HuH-7.5 (cell line): ENCODE measurements around the gene DRC7.
"Not testable (repeated sequence)": the region's sequence is repeated elsewhere in the genome, so short reads cannot be mapped to it uniquely, and the experiment has no call there.

Experiments
- DNase-seq: peaks from one replicate; pipeline ENCODE4 v3.0.0; 2011; ENCODE audit warnings: low spot score

The DRC7 gene

GRCh38 chr16:57735755-57736418, 41.3 kb downstream of the DRC7 start, which contains the start of gene KATNB1:
KATNB1 (plus strand) TSS chr16:57735770; CDS start chr16:57737244, 1,474 bp downstream.
- peak; percentile 5 for DNase-seq

- DNase-seq: peak; percentile 72
These were observed 42.1 kb downstream of the DRC7 start for GRCh38 chr16:57736419-57737351.

- DNase-seq: no peak
These were observed 44.2 kb downstream of the DRC7 start for GRCh38 chr16:57738844-57739243.

DNA sequence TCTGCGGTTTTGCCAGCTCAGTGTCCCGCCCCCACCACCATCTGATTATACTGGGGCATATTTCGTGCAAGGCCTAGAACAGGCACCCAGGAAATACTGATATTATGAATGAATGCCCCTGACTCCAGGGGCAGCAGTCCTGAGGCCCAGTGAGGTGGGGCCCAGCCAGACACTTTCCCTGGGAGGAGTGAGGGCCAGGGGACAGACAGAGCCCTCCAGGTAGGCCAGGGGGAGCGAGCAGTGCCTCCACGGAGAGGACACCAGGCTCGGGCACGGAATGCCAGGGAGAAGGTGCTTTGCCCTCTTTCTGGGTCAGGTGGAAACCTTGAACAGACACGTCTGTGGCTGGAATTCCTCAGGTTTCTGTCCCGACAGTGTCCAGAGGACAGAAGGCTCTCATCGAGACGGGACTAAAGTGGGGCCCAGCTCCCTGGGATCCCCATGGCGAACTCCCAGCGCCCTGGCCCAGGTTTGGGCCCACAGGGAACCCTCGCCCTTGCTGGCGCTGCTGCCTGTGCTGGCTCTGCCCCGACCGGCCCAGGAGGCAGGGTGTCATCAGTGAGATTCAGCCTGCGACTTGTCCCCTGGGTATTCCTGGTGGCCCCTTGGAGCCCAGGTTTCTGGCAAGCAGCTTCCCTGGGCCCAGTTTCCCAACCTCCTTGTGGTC, 45.3 kb downstream of the DRC7 start:
- no peak for DNase-seq

DNA sequence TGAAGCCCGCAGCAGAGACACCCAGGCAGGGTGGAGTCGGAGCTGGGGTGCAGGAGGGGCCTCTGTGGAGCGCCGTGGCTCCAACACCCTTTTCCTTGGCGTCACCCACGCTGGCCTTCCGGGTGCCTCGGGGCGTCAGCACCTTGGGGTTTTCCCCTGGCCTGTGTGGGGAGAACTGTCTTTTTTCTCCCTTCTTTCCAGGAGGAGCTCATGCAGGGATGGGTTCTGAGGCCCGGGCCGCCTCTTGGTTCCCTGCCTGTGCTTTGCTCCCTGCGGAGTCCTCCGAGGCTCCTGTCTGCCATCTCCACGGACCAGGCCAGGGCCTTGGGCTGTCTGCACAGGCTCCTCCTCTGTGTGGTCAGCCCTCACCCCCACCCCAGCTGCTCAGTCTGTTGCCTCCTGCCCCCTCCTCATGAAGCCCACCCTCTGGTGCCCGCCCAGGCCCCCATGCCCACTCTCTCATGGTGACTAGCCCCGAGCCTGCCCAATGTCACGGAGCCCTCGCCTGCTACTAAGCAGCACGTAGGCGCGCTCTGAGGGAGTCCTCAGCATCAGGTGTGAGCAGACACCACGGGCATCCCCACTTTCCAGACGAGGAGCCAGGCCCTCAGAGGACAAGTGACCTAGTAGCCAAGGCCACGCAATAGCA, 45.9 kb downstream of the DRC7 start:
- DNase-seq: no peak

DNA sequence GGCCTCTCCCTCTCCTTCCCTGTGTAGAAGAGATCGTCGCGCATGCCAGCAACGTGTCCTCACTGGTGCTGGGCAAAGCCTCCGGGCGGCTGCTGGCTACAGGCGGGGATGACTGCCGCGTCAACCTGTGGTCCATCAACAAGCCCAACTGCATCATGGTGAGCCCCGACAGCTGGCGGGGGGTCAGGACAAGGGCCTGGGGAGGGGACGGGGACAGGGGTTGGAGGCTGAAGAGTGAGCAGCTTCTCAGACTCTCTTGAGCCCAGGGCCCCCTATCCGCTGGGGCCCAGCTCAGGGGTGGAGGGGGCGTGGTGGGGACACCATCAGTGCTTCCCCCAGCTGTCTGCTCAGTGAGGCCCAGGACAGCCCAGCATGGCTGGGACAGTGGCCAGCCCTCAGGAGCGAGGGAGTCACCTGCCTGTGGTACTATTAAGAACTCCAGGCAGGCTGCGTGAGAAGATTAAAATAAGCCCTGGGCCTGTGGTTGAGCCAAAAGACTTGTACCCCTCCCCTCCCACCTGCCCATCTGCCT, 47.1 kb downstream of the DRC7 start:
- DNase-seq: no peak

DNA sequence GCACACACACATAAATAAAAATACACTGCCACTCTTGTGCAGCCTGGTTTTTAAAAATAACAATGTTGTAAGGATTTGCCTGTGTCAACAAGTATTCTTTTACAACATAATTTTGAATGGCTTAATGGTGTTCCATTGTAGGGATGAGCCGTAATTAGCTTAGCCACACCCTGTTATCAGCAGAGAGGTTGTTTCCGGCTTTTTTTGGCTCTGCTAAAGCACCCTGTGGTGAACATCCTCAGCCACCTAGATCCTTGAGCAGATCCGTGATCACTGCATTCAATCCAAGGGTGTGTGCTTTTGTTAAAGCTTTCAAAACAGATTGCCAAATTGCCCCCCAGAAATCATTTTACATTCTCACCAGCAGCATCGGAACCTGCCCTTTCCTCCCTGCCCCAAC, 47.9 kb downstream of the DRC7 start:
- no peak for DNase-seq

DNA sequence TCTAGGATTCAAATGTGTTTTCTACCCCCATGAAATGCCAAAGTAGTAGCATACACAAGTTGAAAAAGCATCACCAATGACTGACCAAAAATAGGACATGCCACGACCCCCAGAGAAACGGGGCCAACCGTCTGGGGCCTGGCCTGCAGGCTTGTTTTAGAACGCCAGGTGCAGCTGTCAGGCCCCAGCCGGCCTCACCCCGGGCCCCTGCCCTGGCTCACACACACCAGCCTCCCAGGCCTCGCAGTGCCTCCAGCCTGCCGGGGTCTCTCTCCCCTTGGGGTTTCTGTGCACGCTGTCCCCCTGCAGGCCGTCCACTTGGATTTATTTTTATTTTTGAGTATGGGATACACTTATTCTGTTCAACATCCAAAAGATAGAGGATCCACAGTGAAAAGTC, 48.9 kb downstream of the DRC7 start:
- no peak for DNase-seq

DNA sequence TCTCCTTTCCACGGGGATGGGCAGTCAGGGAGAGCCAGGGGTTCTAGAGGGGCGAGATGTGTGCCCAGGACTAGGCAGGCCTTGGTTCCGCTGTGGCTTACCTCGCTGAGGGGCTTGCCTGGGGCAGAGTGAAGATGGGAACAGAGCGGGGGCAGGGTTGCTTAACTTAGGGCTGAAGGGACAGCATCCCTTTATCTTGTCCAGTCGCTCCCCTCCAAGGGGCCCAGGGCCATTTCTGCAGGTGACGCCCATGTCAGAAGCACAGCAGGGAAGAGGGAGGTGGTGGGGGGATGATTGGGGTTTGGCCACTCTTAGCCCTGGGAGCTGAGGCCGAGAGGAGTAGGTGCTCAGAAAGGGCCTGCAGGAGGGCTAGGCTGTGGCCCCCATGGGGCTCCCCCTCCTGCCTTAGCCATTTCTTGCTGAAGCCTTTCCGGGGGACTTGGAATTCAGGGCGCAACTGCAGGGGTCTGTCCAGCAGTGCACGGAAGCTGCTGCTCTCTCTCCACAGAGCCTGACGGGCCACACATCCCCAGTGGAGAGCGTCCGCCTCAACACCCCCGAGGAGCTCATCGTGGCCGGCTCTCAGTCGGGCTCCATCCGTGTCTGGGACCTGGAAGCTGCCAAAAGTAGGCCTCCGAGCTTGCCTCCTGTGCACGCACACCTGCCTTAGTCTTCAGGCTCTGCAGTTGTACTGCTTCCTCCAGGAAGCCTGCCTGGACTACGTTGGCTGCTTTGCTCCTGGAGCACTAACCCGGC, 49.5 kb downstream of the DRC7 start:
- DNase-seq: no peak

GRCh38 chr16:57744642-57744903, 50.0 kb downstream of the DRC7 start:
- DNase-seq: no peak

GRCh38 chr16:57745768-57746167, 51.2 kb downstream of the DRC7 start:
- no peak for DNase-seq

DNA sequence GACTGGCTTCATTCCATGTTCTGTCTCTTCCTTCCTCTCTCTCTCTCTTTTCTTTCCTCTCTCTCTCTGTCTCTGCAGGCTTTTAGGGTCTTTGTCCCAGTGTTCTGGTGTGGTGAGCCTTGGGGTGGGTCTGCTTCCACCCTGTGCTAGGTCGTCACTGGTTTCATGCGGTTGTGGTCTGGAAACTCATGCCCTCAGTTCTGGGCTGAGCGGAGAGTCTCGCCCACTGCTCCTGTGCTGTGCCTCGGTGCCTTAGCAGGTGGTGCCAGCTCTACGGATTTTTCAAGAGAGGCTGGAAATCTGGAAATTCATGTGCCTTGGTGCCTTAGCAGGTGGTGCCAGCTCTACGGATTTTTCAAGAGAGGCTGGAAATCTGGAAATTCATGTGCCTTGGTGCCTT, 51.7 kb downstream of the DRC7 start:
- not testable (repeated sequence) for DNase-seq

- DNase-seq: no peak
These were observed 52.5 kb downstream of the DRC7 start for GRCh38 chr16:57747091-57747490.

DNA sequence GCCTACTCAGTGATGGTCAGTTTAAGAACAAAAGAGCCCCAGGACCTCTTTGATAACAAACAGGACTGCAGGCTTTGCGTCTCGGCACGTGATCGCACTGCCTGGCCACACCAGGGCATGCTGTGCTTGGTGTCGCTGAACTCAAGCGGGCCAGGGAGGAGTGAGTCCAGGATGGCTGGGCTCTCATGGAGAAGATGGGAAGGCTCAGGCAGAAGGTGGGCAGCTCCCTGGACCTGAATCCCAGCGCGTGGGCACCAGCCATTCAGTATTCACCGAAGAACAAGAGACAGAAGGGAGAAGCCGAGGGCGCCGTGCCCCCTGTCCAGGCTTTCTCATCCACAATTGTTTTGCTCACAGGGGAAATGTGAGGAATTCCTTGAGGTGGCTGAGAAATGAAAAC, 52.9 kb downstream of the DRC7 start:
- no peak for DNase-seq

DNA sequence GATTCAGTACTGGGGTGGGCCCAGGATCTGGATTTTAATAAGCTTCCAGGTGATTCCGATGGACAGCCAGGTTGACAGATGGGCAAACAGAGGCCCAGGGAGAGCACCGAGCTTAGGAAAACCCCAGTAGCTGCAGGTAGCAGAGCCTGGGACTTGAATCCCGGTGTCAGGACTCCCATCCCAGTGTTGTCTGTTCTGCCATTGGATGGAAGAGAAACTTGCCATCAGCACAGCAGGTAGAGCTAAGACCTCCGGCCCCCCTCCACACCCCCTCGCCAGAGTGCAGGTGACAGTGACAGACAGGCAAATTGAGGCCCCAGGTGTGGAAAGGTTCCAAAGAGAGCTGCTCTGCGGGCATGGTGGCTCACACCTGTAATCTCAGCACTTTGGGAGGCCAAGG, 53.4 kb downstream of the DRC7 start:
- DNase-seq: no peak

DNA sequence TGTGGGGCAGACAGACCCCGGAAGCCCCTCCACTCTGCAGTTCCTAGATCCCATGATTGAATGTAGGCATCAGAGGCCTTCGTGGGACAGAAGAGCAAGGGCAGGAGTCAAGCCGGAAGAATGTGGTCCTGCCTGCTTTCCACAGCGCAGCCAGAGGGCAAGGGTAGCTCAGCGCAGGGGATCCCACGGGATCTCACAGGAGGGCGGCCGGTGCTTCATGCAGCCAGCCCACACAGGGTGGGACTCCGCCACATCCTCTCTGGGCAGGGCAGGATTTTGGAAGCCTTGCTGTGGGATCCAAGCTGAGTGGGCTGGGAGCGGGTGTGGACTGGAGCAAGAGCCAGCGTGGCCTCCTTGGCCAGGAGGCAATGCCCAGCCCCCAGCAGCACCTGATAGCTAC, 54.0 kb downstream of the DRC7 start:
- DNase-seq: no peak

- no peak for DNase-seq
These were observed 54.6 kb downstream of the DRC7 start for GRCh38 chr16:57749101-57749692.

- no peak for DNase-seq
These were observed 55.3 kb downstream of the DRC7 start for GRCh38 chr16:57749856-57750452.

DNA sequence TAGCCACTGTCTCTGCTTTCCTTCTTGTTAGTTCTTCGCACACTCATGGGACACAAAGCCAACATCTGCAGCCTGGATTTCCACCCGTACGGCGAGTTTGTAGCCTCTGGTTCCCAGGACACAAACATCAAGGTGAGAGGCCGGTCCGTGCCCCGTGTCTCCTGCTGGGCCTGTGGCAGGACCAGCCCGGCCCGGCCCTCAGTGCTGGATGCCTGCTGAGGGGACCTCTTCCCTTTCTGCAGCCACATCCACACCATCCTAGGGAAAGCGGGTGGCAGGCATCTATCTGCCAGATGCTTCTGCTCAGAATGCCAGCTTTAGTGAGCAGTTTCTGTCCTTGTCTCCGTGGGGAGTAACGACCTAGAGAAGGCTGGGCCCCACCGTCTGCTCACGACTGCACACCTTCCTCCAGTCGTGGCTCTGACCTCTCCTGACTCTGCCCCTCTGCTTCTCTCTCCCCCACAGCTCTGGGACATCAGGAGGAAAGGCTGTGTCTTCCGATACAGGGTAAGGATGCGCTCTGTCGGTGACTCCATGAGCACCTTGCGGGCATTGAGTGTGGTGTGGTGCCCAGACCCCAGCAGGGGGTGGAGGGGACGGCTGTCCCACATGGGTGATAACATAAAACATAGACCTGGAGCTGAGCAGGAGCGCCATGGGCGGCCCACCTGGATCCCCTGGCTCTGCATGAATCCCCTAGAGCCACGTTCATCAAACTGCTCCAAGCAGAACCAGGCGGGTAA, 56.4 kb downstream of the DRC7 start:
- DNase-seq: no peak
